Glomerular visceral epithelial cell (primary cell): Measurements from ENCODE around the gene PGAP3.
A peak's percentile ranks its signal among the peaks of the same experiment; 100 is the strongest.

Experiments used
- DNase-seq: peaks from one replicate; pipeline ENCODE4 v3.0.0-alpha.2; 2016; ENCODE audit errors: extremely low spot score

The PGAP3 gene

GRCh38 chr17:39624313-39624712 is 63.5 kb downstream of the PGAP3 start:
- no peak for DNase-seq

GRCh38 chr17:39623356-39623950 is 64.4 kb downstream of the PGAP3 start:
- peak; percentile 82 for DNase-seq

- DNase-seq, result peak; percentile 18
Observed at GRCh38 chr17:39622380-39623006, 65.4 kb downstream of the PGAP3 start.

- DNase-seq, result peak; percentile 88
Observed at GRCh38 chr17:39621523-39622379, 66.1 kb downstream of the PGAP3 start.
